Stimulated activated CD4-positive, alpha-beta T cell treated with anti-CD3 and anti-CD28 coated beads, Interleukin-12 subunit alpha, Interleukin-12 subunit beta, amount 100 ng/mL, for 24 hours (primary cell): ENCODE data around the gene DUSP9.
"Not testable (repeated sequence)": the region's sequence is repeated elsewhere in the genome, so short reads cannot be mapped to it uniquely, and the experiment has no call there.

Experiments used
- DNase-seq, 2 experiments: peaks; one replicate each; pipeline ENCODE4 v3.0.0-alpha.2; 2020; ENCODE audit warnings: low read depth in 2 of 2

Gene DUSP9

DNA sequence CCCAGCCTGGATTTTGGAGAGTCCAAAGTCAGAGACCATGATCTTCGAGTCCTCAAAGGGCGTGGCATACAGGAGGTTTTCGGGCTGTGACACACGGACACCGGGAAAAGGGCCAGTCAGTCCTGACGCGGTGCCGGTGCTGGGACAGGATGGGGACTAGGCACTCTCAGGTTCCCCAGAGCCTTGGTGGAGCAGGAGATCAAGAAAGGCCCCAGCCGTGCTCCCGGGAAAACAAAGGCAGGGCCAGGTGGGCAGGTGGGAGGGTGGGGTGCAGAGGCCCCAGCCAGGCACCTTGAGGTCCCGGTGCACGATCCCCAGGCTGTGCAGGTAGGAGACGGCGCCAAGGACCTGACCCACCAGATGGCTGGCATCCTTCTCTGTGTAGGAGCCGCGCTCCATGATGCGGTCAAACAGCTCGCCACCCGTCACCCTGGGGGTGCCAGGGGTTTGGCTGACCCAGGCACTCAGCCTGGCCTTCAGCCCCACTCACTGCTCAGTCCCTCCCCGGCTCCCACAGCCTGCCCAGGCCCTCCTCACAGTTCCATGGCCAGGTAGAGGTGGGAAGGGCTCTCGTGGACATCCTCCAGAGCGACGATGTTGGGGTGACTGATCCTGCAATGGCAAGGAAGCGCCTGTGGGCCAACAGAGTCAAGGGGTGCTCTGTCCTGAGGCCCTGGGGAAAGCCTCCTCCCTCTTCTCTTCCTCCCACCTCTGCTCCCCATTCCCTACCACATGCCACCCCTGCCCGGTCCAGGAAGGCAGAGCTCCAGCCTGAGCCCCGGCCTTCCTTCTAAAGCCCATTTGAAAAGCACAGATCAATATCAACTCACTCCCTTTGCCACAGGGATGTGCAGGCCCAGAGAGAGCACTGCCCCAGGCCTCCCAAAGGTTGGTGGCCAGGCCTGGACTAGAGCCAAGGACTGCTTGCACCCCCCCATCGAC, 24.9 kb downstream of the DUSP9 start:
- no peak for DNase-seq

DNA sequence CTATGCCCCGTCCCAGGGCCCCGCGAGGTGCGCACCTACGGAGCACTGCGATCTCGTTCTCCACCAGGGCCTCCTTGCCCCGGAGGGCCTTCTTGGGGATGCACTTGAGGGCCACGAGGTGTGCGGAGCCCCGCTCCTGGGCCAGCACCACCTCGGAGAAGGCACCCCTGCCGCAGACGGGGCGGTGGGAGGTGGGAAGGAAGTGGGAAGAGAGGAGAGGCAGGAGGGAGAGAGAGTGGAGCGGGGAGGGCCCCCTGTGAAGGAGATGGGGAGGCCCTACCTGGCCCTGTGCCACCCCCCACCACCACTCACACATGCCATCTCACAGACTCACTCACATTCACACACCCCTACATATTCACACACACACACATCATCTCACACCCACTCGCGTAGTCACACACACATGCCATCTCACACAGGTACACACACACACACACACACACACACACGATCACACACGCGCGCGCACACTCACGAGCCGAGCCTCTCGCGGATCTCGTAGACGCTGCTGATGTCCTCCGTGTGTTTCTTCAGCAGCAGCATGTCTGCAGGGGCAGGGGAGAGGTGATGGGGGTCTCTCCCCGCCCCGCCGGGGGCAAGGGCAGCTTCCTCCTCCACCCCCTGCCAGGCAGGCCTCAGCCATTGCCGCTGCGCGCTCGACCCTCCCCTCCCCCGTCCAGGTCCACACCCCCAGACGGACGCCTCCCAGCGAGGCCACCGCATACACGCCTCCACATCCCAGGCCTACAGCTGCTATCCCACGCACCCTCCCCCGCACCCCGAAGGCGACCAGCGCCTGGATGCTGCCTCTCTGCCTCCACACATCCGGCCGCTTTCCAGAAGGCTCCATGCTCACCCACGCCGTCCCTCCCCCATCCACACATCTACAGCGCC, 25.8 kb downstream of the DUSP9 start:
- DNase-seq, result no peak

GRCh38 chrX:153673428-153674218, 26.6 kb downstream of the DUSP9 start, which contains the start of gene PNCK:
Gene PNCK (minus strand): TSS chrX:153673813. CDS start chrX:153673076, 737 bp downstream.
- no peak for DNase-seq

DNA sequence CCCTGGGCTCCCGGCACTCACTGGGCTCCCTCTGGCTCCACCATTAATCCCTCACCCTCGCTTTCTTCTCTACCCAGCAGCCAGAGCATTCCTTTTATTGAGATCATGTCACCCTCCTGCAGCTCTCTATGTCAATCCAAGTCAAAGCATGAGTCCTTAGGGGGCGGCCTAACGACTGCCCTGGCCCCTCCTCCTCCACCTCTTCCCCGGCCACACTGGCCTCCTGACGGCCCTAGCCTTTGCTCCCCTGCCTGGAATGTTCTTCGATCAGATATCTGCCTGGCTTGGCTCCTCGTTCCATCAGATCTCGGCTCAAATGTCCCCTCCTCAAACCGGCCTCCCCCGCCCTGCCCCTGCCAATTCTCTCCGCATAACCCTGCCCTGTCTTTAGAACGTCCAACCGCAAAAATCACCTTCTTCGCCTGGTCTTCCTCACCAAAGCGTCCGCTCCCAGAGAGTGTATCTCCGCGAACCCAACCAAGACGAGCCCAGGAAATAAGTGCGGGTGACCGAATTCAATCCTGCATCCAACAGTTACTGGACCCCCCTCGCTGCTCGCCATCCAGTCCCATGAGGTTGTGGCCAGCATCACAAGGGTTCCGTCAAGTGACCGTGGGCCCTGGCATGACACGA, 27.3 kb downstream of the DUSP9 start:
- no peak for DNase-seq

GRCh38 chrX:153681175-153681574, 34.2 kb downstream of the DUSP9 start:
- DNase-seq, result no peak

- DNase-seq, result not testable (repeated sequence)
Measured at GRCh38 chrX:153683486-153683885, 36.5 kb downstream of the DUSP9 start.

DNA sequence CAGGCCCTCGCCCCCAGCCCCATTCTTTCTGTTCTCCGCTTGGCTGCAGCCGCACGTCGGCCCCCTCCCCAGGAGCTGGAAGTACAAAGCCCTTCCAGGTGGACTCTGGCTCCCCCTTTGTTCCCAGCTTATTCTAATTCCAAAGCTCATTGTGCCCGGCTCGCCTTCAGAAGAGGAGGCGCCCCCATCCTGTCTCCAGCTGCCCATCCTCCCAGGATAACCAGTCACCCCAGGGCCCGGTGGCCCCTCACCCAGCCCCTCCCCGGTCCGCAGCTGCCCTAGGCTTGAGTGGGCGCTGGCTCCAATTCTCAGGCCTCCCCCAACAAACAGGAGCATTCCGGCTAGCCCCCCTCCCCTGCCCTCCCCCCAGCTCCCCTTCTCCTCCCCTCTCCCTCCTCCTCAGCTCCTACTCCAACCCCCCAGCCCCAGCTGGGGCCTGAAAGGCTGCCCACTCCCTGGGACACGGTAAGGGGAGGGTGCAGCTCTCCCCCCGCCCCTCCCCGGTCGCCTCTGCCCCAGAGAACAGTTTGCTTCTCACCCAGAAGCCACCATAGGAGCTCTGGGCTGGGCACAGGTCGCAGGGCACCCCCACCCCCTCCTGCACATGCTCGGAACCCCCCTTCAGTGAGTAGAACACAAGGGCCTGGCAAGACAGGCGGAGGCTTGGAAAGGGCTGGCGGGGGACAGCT, 37.6 kb downstream of the DUSP9 start:
- no peak for DNase-seq

DNA sequence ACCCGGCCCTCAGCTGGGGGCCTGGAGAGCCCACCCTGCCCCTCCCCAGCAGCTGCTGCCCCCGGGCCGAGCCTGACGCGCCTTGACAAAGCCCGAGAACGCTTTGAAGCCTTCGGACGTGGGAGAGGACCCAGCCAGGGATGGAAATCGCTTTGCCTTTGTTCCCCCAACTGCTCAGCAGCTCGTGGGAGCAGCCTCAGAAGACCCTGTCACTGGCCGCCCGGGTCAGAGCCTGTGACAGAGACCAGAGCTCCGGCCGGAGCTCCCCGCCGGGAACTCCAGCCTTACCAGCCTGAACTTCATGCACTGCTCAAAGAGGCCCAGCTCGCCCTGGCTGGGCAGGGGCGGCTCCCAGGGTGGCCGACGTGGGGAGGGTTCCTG, 38.1 kb downstream of the DUSP9 start:
- DNase-seq, result no peak

- DNase-seq, result no peak
Measured at GRCh38 chrX:153685751-153686696, 39.0 kb downstream of the DUSP9 start.

DNA sequence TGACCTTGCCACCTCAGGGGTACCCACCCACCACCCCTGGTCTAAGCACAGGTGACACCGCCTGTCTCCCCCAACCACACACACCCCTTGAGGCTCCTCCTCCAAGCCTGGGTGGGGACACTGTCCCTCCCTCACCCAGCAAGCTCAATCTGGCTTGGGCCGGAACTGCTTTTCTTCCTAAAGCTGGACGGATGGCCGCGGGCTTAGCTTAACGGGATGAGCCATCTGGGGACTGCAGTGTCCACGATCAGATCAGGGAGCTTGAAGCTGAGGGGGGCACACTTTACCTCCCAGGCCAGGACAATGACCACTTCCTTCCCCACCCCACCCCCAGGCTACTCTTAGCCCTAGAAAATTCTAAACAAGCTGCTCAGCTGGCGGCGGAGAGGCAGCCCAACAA, 39.7 kb downstream of the DUSP9 start:
- no peak for DNase-seq

- DNase-seq, result peak in 1 of 2 experiments; percentile 32
Measured at GRCh38 chrX:153687121-153688039, 40.4 kb downstream of the DUSP9 start, which contains the start of gene SLC6A8. Gene SLC6A8 (plus strand): TSS chrX:153687926. CDS start chrX:153688575, 649 bp downstream.

DNA sequence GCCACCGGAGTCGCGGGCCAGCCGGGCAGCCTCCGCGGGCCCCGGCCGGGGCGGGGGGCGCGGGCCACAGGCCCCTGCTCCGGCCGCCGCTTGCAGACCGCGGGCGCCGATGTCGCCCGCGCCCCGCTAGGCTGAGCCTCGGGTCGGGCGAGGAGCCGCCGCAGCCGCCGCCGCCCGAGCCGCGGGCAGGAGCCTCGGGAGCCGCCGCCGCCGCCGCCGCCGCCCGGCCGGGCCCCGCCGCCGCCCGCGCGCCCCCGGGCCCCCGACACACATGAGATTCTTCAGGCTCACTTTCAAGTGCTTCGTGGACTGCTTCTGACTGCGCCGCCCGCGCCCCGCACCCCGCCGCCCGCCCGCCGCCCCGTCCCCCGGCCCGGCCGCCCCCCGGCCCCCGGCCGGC, 41.1 kb downstream of the DUSP9 start:
- no peak for DNase-seq

- DNase-seq, result no peak
Measured at GRCh38 chrX:153688506-153688905, 41.5 kb downstream of the DUSP9 start.

GRCh38 chrX:153688911-153689590, 42.0 kb downstream of the DUSP9 start:
- no peak for DNase-seq

GRCh38 chrX:153689654-153690465, 42.9 kb downstream of the DUSP9 start:
- DNase-seq, result no peak

DNA sequence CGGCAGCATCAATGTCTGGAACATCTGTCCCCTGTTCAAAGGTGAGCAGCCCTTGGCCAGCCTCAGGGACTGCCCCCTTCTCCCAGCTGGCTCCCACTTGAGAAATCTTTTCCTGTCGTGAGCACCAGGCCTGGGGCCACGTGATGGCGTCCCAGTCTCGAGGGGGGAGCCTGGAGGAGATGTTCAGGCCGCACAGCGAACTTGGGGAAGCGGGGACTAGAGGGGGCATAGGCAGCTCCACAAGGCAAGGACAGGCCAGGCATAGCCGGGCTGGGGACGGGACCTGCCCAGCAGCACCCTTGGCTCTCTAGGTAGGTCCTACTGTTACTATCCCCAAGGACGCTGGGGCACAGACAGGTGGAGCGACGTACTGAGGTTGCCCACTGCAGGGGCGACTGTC, 43.5 kb downstream of the DUSP9 start:
- no peak for DNase-seq
